ENCODE data around the gene C6orf47. TPM values are rescaled to one million over a fixed set of nuclear protein-coding genes. Genes with fewer than 3 reads are reported as not detected.

Gene C6orf47
- total RNA-seq, 1 donor from 2014 or later, result 19.0 TPM

GRCh38 chr6:31631681-31632278 lies 28.8 kb downstream of the C6orf47 start:
- Mint-ChIP-seq H3K9me3 (no peaks in the 10 kb centered on the region), H3K4me1 (no peaks in the 10 kb centered on the region), H3K27me3 (ENCODE audit: low read depth) (no peaks in the 10 kb centered on the region), H3K27ac (peak overlapping the region; percentile 21), H3K4me3 (no peak overlapping the region), H3K36me3 (peaks cover 48% of the 10 kb centered on the region)
- TF ChIP-seq CTCF (IDR thresholded peaks at IDR 0.05; ENCODE audit: unreplicated experiment), result no peak
- DNase-seq (ENCODE audit: low spot score in 2 of 2, unreplicated experiment in 2 of 2), result no peak

- Mint-ChIP-seq H3K4me1 (no peaks in the 10 kb centered on the region), H3K36me3 (peaks cover 49% of the 10 kb centered on the region), H3K9me3 (no peaks in the 10 kb centered on the region), H3K27me3 (ENCODE audit: low read depth) (no peaks in the 10 kb centered on the region), H3K4me3 (no peak overlapping the region), H3K27ac (no peak overlapping the region)
- TF ChIP-seq CTCF (IDR thresholded peaks at IDR 0.05; ENCODE audit: unreplicated experiment), result no peak
- DNase-seq (ENCODE audit: low spot score in 2 of 2, unreplicated experiment in 2 of 2), result no peak
These were observed 29.4 kb downstream of the C6orf47 start for GRCh38 chr6:31631209-31631608.

- H3K36me3 Mint-ChIP-seq, result peaks cover 51% of the 10 kb centered on the region
- no peak for TF ChIP-seq CTCF (IDR thresholded peaks at IDR 0.05; ENCODE audit: unreplicated experiment)
- H3K9me3 Mint-ChIP-seq, result no peaks in the 10 kb centered on the region
- H3K27me3 Mint-ChIP-seq (ENCODE audit: low read depth), result no peaks in the 10 kb centered on the region
- no peak overlapping the region for H3K4me3 Mint-ChIP-seq
- no peaks in the 10 kb centered on the region for H3K4me1 Mint-ChIP-seq
- DNase-seq (ENCODE audit: low spot score in 2 of 2, unreplicated experiment in 2 of 2), result no peak
- H3K27ac Mint-ChIP-seq, result no peak overlapping the region
These were observed 30.2 kb downstream of the C6orf47 start for GRCh38 chr6:31630177-31630934.

GRCh38 chr6:31629014-31629413 lies 31.6 kb downstream of the C6orf47 start:
- TF ChIP-seq CTCF (IDR thresholded peaks at IDR 0.05; ENCODE audit: unreplicated experiment), result no peak
- Mint-ChIP-seq H3K4me1 (no peaks in the 10 kb centered on the region), H3K27me3 (ENCODE audit: low read depth) (no peaks in the 10 kb centered on the region), H3K27ac (no peak overlapping the region), H3K9me3 (no peaks in the 10 kb centered on the region), H3K4me3 (no peak overlapping the region), H3K36me3 (peaks cover 52% of the 10 kb centered on the region)
- no peak for DNase-seq (ENCODE audit: low spot score in 2 of 2, unreplicated experiment in 2 of 2)

GRCh38 chr6:31627690-31628287 lies 32.8 kb downstream of the C6orf47 start:
- Mint-ChIP-seq H3K36me3 (peaks cover 53% of the 10 kb centered on the region), H3K4me1 (peaks cover 7% of the 10 kb centered on the region), H3K27me3 (ENCODE audit: low read depth) (no peaks in the 10 kb centered on the region), H3K4me3 (no peak overlapping the region), H3K9me3 (no peaks in the 10 kb centered on the region), H3K27ac (no peak overlapping the region)
- TF ChIP-seq CTCF (IDR thresholded peaks at IDR 0.05; ENCODE audit: unreplicated experiment), result no peak
- no peak for DNase-seq (ENCODE audit: low spot score in 2 of 2, unreplicated experiment in 2 of 2)
